Progenitor cell of endocrine pancreas (in vitro differentiated cells): ENCODE measurements around the gene ITPK1. TPM values are rescaled to one million over a fixed set of nuclear protein-coding genes. Genes with fewer than 3 reads are reported as not detected.
"Not testable (repeated sequence)": the region's sequence is repeated elsewhere in the genome, so short reads cannot be mapped to it uniquely, and the experiment has no call there.

Experiments
- DNase-seq: peaks from one replicate; pipeline ENCODE4 v3.0.0; 2021; ENCODE audit warnings: low spot score; ENCODE audit not compliant: unreplicated experiment
- H3K27ac Mint-ChIP-seq: 2 replicates; pipeline ENCODE4 v1.8.0; 2021; ENCODE audit warnings: mild to moderate bottlenecking, moderate library complexity, mixed read lengths
- H3K27me3 Mint-ChIP-seq: 2 replicates; pipeline ENCODE4 v1.8.0; 2021; ENCODE audit warnings: mixed read lengths
- H3K36me3 Mint-ChIP-seq: 2 replicates; pipeline ENCODE4 v1.8.0; 2022; ENCODE audit warnings: mixed read lengths; ENCODE audit not compliant: insufficient read depth
- H3K4me1 Mint-ChIP-seq: 2 replicates; pipeline ENCODE4 v1.8.0; 2021; ENCODE audit warnings: low read depth, mixed read lengths
- H3K4me3 Mint-ChIP-seq: 2 replicates; pipeline ENCODE4 v1.8.0; 2021; ENCODE audit warnings: low read depth, mild to moderate bottlenecking, moderate library complexity, mixed read lengths
- H3K9me3 Mint-ChIP-seq: 2 replicates; pipeline ENCODE4 v1.8.0; 2021; ENCODE audit warnings: low read depth, mixed read lengths
- CTCF ChIP-seq: fragments of 200-600 bp; sonication (generic); IDR thresholded peaks from one replicate; pipeline ENCODE4 v1.5.0; 2021; ENCODE audit warnings: antibody characterized with exemption, mild to moderate bottlenecking; ENCODE audit not compliant: unreplicated experiment
- long read RNA-seq: library from polyadenylated mRNA; unstranded; transcript quantifications from one replicate; pipeline ENCODE4 v2.0.0, GENCODE V29; 2020
- total RNA-seq: library from RNA; stranded (reverse); gene quantifications from 2 replicates; pipeline ENCODE4 v1.2.1, GENCODE V29; 2021

Gene ITPK1
- 71.3 and 72.0 TPM in 2 replicates for total RNA-seq
- long read RNA-seq, partial matches to known transcripts, result 3 of 8 reads
- long read RNA-seq, other reads (novel, unspliced or antisense), result 5 of 8 reads

GRCh38 chr14:93115821-93116675, at the start of gene ITPK1:
TSS of gene ITPK1 (minus strand) at chr14:93115925. CDS start at chr14:93115163, 762 bp downstream.
- Mint-ChIP-seq H3K36me3 (no peaks in the 10 kb centered on the region), H3K27ac (peak within 1 kb of the TSS; percentile 94), H3K4me3 (peak within 1 kb of the TSS; percentile 87), H3K9me3 (no peaks in the 10 kb centered on the region), H3K27me3 (no peaks in the 10 kb centered on the region), H3K4me1 (peaks cover 17% of the 10 kb centered on the region)
- peak; percentile 55 for TF ChIP-seq CTCF
- DNase-seq, result peak; percentile 51

DNA sequence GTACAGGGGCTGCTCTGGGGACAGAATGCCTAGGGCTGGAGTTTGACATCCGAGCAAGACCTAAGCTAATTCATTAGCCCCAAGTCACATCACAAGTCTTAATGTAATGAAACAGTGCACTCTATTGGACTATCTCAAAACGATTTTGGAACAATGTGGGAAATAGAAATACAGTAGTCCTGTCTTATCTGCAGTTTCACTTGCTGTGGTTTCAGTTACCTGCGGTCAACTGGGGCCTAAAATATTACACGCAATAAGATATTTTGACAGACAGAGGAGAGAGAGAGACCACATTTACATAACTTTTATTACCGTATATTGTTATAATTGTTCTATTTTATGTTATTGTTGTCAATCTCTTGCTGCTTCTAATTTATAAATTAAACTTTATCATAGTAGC, 47.8 kb upstream of the ITPK1 start:
- Mint-ChIP-seq H3K4me3 (no peak overlapping the region), H3K36me3 (no peaks in the 10 kb centered on the region), H3K27ac (no peak overlapping the region), H3K27me3 (no peaks in the 10 kb centered on the region), H3K4me1 (no peaks in the 10 kb centered on the region), H3K9me3 (no peaks in the 10 kb centered on the region)
- no peak for DNase-seq
- no peak for TF ChIP-seq CTCF

GRCh38 chr14:93161411-93161940, 45.8 kb upstream of the ITPK1 start:
- H3K4me3 Mint-ChIP-seq, result no peak overlapping the region
- H3K27ac Mint-ChIP-seq, result no peak overlapping the region
- DNase-seq, result no peak
- H3K36me3 Mint-ChIP-seq, result no peaks in the 10 kb centered on the region
- H3K4me1 Mint-ChIP-seq, result peaks cover 3% of the 10 kb centered on the region
- TF ChIP-seq CTCF, result no peak
- H3K27me3 Mint-ChIP-seq, result no peaks in the 10 kb centered on the region
- H3K9me3 Mint-ChIP-seq, result no peaks in the 10 kb centered on the region

DNA sequence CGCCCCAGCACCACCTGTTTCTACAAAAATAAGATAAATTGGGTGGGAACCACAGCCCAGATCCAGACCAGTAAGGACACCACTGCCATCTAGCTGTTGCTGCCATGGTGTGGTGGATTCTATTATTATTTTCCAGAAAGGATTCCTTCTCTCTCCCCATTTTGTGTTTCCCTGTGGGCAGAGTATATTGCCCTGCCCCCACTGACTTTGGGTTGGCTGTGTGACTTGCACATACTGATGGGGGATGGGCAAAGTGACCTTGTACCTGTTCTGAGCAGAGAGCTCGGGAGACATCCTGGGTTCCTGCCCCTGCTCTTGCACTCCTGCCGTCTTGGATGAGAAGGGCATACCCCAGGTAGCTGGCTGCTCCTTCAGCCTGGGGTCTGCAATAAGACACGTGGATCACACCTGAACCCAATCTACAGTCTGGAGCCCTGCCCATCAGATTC, 44.7 kb upstream of the ITPK1 start:
- Mint-ChIP-seq H3K27me3 (no peaks in the 10 kb centered on the region), H3K4me1 (peaks cover 3% of the 10 kb centered on the region), H3K4me3 (no peak overlapping the region), H3K36me3 (no peaks in the 10 kb centered on the region), H3K9me3 (no peaks in the 10 kb centered on the region), H3K27ac (no peak overlapping the region)
- peak; percentile 40 for TF ChIP-seq CTCF
- DNase-seq, result no peak

DNA sequence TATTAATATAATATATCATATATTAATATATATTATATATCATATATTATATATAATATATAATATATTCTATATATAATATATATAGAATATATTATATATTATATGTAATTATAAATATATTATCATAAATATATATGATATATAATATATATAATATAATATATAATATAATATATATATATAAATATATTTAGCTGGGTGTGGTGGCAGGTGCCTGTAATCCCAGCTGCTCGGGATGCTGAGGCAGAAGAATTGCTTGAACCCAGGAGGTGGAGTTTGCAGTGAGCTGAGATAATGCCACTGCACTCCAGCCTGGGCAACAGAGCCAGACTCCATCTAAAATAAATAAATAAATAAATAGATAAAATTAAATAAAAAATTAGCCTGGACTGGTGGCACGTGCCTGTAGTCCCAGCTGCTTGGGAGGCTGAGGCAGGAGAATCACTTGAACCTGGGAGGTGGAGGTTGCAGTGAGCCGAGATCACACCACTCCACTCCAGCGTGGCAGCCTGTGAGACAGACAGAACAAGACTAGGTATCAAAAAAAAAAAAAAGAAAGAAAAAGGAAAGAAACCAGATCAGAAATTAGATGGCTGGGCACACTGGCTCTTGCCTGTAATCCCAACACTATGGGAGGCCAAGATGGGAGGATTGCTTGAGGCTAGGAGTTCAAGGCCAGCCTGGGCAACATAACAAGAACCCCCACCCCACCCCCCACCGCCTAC, 44.1 kb upstream of the ITPK1 start:
- H3K9me3 Mint-ChIP-seq, H3K4me3 Mint-ChIP-seq, DNase-seq, H3K36me3 Mint-ChIP-seq, H3K27me3 Mint-ChIP-seq, H3K4me1 Mint-ChIP-seq, H3K27ac Mint-ChIP-seq: not testable (repeated sequence)

GRCh38 chr14:93158349-93158748, 42.6 kb upstream of the ITPK1 start:
- H3K27me3 Mint-ChIP-seq, H3K36me3 Mint-ChIP-seq, H3K4me1 Mint-ChIP-seq, H3K9me3 Mint-ChIP-seq, H3K4me3 Mint-ChIP-seq, DNase-seq, H3K27ac Mint-ChIP-seq: not testable (repeated sequence)
